Colonic mucosa (tissue), 4 donors: ENCODE measurements around the gene NT5DC3. TPM values are rescaled to one million over a fixed set of nuclear protein-coding genes. Genes with fewer than 3 reads are reported as not detected.

Experiments used
- DNase-seq: peaks from one replicate; pipeline ENCODE4 v3.0.0-alpha.2; 2020
- H3K27ac ChIP-seq: fragments of 200-600 bp; one replicate; pipeline ENCODE4 v1.8.0; 2021
- H3K27me3 ChIP-seq: fragments of 200-600 bp; one replicate; pipeline ENCODE4 v1.8.0; 2021
- H3K36me3 ChIP-seq: fragments of 200-600 bp; one replicate; pipeline ENCODE4 v1.8.0; 2021
- H3K4me1 ChIP-seq: fragments of 200-600 bp; one replicate; pipeline ENCODE4 v1.8.0; 2021; ENCODE audit warnings: mild to moderate bottlenecking
- H3K4me3 ChIP-seq: fragments of 200-600 bp; one replicate; pipeline ENCODE4 v1.8.0; 2021
- H3K9ac ChIP-seq, 2 donors: one replicate each; pipeline ENCODE4 v1.7.0; 2013; ENCODE audit warnings: control low read depth in 2 of 2, low read depth in 2 of 2, low read length in 2 of 2
- H3K9me3 ChIP-seq: fragments of 200-600 bp; one replicate; pipeline ENCODE4 v1.8.0; 2021
- intact Hi-C: fragments of 100-400 bp; cut with DNase I; formaldehyde crosslinking; loops from one replicate; pipeline ENCODE4 v1.14.1; 2022
- total RNA-seq, 2 donors: library from RNA; stranded (reverse); fragmentation: NEBNext Ultra II Directional in 1 of 2; extraction: Animal tissue kit (Norgen Biotek cat#: 25700) in 1 of 2; gene quantifications; one replicate each; pipeline ENCODE4 v1.2.1, GENCODE V29; 2021
- TF ChIP-seq, protein P1 (sequence below): fragments of 200-600 bp; IDR thresholded peaks from one replicate; pipeline ENCODE4 v1.8.0; 2022; ENCODE audit warnings: antibody characterized with exemption, mild to moderate bottlenecking
- donor health status: healthy.
- donor health status: DM: no; HTN: no; CAD: no.
- donor health status: DM: no; HTN: no; CAD: no.

Gene NT5DC3
- total RNA-seq, 2 donors from 2014 or later: 10.0 to 22.6 TPM

DNA sequence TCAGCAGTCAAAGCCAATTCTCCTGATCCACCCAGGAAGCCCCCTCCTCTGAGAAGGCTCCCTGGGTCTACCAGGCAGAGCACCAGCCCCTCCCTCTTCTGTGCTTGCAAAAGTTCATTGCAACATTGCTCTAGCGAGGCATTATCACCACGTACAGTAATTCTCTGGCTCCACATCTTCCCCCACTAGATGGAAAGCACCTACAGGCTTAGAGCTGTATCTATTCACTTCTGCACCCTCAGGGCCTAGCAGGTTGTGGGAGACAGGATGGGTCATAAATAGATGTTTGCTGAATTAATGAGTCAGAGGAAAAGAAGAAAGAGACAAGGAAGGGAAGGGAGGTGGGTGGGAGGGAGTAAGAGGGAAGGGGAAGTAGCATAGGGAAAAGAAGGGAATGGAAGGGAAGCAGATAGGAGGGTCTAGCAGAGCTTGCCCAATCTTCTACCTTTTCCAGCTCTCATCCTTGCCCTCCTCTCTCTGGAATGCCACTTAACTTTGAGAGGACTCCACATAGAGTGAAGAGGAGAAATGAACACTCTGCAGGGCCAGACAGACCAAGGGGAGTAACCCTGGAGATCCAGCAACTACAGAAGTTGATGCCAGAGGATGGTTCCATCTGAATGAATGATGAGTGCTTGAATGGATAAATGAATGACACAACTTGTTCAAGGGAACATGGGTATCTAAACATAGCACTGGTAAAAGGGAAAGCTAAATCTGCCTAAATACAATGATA, 42.0 kb upstream of the NT5DC3 start:
- no peak overlapping the region for H3K27ac ChIP-seq
- no peaks in the 10 kb centered on the region for H3K36me3 ChIP-seq
- intact Hi-C loops: no loop called here

DNA sequence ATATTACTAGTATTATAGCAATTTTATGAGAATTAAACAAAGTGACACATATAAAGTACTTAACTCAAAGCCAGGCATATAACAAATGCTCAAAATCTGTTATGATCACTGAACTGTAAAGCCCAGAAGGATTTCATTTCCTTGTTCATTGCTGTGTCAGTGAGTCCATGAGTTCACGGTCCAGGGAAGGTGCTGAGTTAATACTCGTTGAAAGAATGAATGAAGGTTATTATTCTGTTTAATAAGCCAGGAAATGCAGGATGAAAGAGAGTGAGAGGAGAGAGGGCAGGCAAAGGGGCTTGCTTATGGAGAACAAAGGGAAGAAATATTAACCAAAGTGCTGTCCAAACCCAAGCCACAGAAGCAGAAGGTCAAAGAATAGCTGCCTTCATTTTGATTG, 40.2 kb upstream of the NT5DC3 start:
- no peak for DNase-seq
- Histone ChIP-seq H3K27ac (no peak overlapping the region), H3K36me3 (no peaks in the 10 kb centered on the region), H3K27me3 (no peaks in the 10 kb centered on the region), H3K4me3 (no peak overlapping the region), H3K9ac (no peak overlapping the region), H3K9me3 (no peaks in the 10 kb centered on the region), H3K4me1 (no peaks in the 10 kb centered on the region)
- intact Hi-C loops: no loop called here
- TF ChIP-seq, protein P1, sequence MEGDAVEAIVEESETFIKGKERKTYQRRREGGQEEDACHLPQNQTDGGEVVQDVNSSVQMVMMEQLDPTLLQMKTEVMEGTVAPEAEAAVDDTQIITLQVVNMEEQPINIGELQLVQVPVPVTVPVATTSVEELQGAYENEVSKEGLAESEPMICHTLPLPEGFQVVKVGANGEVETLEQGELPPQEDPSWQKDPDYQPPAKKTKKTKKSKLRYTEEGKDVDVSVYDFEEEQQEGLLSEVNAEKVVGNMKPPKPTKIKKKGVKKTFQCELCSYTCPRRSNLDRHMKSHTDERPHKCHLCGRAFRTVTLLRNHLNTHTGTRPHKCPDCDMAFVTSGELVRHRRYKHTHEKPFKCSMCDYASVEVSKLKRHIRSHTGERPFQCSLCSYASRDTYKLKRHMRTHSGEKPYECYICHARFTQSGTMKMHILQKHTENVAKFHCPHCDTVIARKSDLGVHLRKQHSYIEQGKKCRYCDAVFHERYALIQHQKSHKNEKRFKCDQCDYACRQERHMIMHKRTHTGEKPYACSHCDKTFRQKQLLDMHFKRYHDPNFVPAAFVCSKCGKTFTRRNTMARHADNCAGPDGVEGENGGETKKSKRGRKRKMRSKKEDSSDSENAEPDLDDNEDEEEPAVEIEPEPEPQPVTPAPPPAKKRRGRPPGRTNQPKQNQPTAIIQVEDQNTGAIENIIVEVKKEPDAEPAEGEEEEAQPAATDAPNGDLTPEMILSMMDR: no peak

More for the DNA sequence above, 42.0 kb upstream of the NT5DC3 start:
- TF ChIP-seq, protein P1: no peak
- Histone ChIP-seq H3K9me3 (no peaks in the 10 kb centered on the region), H3K9ac (no peak overlapping the region), H3K4me1 (no peaks in the 10 kb centered on the region), H3K4me3 (no peak overlapping the region), H3K27me3 (no peaks in the 10 kb centered on the region)
- DNase-seq: no peak

DNA sequence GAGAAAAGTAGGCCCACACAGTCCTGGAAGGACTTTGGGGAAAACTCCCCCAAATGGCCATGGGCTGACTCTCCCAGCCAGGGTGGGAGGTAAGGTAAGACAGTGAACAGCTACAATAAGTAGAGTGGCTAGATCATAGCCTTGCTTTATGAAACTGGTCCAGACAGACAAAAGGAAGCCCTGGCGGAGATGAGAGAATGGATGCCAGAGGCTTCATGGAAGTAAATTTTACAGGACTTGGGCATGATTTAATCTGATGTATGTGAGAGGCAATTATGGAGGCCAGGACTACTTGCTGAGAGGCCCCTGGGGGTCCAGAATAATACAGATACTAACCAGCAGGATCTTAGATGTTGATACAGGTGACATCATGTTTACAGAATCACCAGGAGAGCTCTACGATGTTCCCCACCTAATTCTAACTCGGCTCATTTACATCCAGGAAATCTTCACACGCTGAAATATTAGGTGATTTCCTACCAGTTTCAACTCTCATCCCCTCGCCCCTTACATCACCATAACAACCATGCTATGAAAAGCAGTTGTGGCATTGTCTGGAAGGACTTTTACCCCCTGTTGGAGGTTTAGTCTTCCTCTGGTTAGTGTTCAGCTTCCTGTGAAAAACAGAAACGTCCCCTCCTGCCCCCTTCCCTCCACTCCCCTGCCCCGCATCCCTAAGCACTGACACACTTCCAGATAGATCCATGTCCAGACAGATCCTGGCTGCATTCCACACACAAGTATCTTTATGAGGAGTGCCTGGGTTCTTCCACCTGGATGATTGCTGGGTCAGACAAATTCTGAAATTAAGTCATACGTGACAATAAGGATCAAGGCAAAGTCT, 39.5 kb upstream of the NT5DC3 start:
- TF ChIP-seq, protein P1: no peak
- no peaks in the 10 kb centered on the region for H3K4me1 ChIP-seq
- no peak overlapping the region for H3K27ac ChIP-seq
- DNase-seq: no peak
- no peak overlapping the region for H3K9ac ChIP-seq
- no peaks in the 10 kb centered on the region for H3K36me3 ChIP-seq
- no peaks in the 10 kb centered on the region for H3K27me3 ChIP-seq
- no peaks in the 10 kb centered on the region for H3K9me3 ChIP-seq
- intact Hi-C loops: no loop called here
- no peak overlapping the region for H3K4me3 ChIP-seq

DNA sequence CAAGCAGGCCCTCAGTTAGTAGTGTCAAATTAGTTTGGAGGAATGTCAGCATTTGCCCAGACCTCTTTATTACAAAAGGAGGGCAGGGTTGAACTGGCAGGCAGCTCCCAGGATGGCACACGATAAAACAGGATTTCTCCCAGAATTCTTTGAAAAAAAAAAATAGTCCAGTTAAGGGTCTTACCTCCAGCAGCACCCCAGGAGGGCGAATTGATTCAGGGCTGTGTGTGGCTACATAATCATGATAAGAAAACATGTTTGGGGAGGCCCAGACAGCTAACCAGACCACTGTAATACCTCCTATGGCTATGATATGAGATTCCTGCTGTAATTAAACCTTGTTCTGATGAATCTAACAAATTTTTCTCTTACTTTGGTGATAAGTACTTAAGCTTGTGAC, 38.8 kb upstream of the NT5DC3 start:
- no peak for DNase-seq
- intact Hi-C loops: loop anchor here (5.0 kb wide), 2 partner anchors 47 to 227 kb away; no protein-coding TSS in a partner anchor

DNA sequence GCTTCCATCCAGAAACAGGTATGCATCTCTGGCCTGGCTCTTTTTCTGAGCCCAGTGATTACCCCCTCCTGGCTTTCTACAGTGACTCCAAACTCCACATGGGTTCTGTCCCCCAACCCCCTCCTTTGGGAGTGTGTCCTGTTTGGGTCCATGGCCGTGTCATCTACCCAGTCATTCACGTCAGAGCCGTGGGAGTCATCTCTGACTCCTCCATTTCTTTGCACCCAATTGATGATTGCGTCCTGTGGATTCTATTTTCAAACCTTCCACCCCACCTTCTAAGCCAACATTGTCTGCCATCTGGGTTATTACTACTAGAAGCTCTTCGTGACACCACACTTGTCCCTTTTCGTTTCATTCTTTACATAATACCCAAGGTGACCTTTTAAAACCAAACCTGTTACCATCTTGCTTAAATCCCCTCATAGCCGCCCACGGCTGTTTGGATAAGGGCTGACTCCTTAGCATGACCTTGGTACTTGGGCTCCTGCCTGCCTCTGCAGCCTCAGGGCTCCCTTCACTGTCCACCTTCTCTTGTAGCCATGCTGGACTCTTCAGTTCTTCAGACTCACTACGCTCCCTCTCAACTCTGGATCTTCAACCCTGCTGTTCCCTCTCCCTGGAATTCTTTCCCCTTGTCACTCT, 38.1 kb upstream of the NT5DC3 start:
- Histone ChIP-seq H3K36me3 (no peaks in the 10 kb centered on the region), H3K9me3 (no peaks in the 10 kb centered on the region), H3K27me3 (no peaks in the 10 kb centered on the region), H3K27ac (no peak overlapping the region), H3K4me1 (no peaks in the 10 kb centered on the region), H3K9ac (no peak overlapping the region), H3K4me3 (no peak overlapping the region)
- intact Hi-C loops: loop anchor here (5.0 kb wide), 2 partner anchors 48 to 228 kb away; no protein-coding TSS in a partner anchor
- no peak for DNase-seq
- TF ChIP-seq, protein P1: no peak

More for the DNA sequence above, 38.8 kb upstream of the NT5DC3 start:
- TF ChIP-seq, protein P1: no peak
- no peak overlapping the region for H3K4me3 ChIP-seq
- H3K9me3 ChIP-seq: no peaks in the 10 kb centered on the region
- no peaks in the 10 kb centered on the region for H3K36me3 ChIP-seq
- H3K4me1 ChIP-seq: no peaks in the 10 kb centered on the region
- H3K9ac ChIP-seq: no peak overlapping the region
- no peaks in the 10 kb centered on the region for H3K27me3 ChIP-seq
- H3K27ac ChIP-seq: no peak overlapping the region
